Measurements from ENCODE around the gene ITPRID1. TPM values are rescaled to one million over a fixed set of nuclear protein-coding genes. Genes with fewer than 3 reads are reported as not detected.
"Not testable (repeated sequence)": the region's sequence is repeated elsewhere in the genome, so short reads cannot be mapped to it uniquely, and the experiment has no call there.

Gene ITPRID1
- not detected in 2 replicates for total RNA-seq (2014; rRNA removed; shearing (Covaris generic))

DNA sequence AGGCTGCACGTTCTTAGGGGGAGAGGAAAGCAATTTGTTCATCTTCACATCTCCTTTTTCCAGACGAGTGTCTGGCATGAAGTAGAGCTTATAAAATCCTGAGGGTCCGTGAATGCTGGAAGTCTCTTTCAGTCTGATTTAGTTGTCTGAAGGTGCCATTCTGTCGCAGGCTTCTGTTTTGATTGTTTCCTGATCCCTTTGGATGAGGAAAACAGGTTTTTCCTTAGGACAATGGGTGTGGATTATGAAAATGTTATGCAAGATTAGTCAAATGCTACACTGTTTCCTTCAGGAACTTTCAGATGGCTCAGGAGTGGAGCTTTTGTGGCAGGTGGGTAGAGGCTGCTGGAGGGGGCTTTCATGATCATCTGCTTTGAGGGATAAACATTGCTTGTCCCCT, at the start of gene ITPRID1:
Gene ITPRID1 (plus strand): TSS at position 301 of the 400 bp plus-strand sequence. CDS start 38,935 bp downstream, outside the sequence.
- no peak for DNase-seq (ENCODE audit: low spot score)

DNA sequence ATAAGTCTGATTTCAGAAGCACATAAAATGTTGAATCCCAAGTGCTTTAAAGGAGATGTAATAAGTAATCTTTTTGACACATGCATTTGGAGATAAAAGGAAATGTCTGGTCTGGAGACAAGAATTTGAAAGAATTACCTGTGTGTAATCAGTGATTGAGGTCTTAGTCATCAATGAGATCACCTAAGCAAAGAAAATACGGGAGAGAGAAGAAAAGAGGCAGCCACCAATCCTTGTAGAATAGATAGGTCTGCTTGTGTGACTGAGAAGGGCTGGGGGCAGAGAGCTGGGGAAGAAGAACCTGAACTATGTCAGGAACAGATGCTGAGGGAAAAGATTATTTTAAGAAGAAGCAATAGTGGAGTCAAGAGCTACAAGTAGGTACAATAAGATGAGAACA, 49.3 kb upstream of the ITPRID1 start:
- DNase-seq (ENCODE audit: low spot score), result no peak

DNA sequence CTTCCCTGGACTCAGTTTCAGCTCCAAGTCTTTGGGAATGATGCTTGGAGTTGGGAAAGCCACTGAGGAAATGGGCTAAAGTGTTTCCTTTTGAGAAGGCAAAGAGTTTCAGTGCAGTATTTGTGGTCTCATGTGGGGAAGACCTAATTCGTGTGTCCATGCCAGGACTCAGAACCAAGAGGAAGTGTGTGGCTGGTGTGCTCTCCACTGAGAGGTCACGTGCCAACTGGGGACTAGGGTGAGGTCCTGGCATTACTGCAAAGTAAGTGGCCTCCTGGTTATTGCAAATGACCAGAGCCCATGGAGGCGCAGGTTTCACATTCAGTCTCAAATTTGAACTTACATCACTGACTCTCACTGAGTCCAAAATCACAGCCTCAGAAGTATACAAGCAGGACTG, 48.6 kb upstream of the ITPRID1 start:
- DNase-seq (ENCODE audit: low spot score), result no peak

DNA sequence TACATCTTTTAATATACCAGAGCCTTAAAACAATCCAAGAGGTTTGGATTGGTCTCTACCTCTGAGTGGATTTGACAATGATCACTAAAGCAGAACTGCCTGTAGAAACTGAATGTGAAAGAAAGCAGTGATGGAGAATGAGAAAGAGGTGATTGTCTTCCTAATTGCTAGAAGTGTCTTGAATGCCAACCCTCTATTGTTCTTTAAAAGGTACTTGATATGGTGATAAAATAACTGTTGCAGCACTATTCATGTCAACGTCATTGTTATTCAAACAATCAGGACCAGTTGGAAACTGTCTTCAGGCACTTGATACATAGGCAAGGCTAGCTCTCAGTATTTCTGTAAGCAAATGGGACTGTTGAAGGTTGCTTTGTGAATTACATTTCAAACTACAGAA, 47.9 kb upstream of the ITPRID1 start:
- no peak for DNase-seq (ENCODE audit: low spot score)

DNA sequence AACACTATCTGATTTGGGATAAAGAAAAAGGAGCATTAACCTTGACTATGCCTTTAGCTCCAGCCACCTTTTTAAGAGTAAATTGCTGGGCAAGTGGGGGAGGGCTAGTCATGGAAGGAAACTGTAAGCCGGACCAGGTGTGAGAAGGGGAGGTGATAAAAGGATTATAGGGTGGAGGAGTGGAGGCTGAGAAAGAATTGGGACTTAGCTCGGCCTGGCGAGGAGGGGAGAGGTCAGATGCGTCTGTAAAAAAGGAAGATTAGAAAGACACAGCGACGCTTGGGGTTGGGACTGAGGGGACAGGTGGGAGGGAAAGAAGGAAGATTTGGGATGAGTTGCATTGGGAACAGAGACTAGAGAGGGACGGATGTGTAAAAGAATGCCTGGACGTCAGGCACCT, 43.0 kb upstream of the ITPRID1 start:
- not testable (repeated sequence) for DNase-seq (ENCODE audit: low spot score)

DNA sequence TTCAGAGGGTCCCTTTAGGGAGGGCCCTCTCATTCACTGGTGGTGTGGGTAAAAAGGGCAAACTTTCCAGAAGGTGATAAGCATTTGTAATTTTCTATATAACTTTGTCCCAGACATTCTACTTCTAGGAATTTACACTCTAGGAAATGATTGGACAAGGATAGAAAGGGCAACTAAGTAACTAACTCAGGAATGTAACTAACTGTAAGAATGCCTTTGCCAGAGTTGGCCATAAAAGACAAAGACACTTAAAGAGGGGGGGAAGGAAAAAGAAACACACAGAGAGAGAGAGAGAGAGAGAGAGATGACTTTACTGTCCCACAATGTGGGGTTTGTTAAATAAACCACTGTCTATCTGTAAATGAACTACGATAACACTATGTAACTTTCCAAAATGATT, 38.5 kb upstream of the ITPRID1 start:
- DNase-seq (ENCODE audit: low spot score), result no peak

DNA sequence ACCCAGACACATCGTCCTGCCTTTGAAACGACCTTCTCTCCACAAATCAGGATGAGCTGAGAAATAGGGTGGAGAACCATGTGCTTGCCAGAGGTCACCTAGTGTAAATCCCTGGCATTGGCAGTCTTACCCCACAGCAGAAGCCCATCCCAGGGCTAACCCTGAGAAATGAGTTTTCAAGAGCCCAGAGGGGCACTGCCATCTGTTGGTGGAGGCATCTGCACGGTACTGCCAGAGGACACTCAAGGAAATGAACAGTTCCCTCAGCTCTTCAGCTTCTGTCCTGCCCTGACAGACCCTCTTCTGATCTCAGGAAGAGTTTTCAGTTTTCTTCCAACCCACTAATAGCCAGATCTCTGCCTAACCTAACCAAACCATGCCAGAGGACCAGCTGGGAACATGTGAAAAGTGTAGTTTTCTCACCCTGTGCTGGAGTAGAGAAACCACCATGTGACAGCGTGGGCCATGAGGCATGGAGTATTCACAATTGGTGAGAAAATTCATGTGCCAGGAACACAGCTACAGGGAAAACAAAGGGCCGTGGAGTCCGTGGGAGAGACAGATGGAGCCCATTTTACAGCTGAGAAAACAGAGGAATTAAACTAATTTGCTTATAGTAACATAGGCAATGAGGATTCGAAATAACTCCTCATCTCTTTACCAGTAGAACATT, 37.7 kb upstream of the ITPRID1 start:
- DNase-seq (ENCODE audit: low spot score), result no peak

DNA sequence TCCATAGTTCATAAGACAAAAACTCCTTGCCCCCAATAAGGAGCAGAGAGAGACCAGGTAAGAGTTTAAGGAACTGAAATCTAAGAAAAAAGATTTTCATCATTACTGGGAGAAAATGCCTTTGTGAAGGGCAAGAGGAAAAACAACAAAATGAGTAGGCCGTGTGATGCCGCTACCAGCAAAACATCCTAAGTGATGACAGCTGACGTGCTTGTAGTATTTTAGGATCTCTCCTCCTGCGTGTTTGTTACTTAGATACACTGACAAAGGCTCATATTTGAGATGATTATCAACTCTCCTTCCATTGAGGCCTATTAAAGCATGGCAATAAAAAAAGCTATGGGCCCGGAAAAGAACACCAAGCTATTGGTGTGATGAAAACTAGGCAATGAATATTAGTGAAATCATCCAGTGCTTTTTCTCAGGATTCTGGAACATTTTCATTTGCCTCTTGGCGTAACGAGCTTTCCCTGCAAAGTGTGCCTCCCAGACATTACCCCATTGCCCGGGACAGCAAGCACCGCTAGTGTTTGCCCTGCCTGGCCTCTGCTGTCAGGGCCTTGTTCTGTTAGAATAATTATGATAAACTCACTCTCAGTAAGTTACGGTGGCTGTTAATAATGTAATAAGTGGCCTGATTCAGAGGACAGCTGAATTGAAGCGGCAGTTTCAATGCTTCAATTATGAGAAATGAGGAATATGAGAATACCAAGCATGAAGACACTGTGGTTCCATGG, 36.8 kb upstream of the ITPRID1 start:
- DNase-seq (ENCODE audit: low spot score), result no peak

DNA sequence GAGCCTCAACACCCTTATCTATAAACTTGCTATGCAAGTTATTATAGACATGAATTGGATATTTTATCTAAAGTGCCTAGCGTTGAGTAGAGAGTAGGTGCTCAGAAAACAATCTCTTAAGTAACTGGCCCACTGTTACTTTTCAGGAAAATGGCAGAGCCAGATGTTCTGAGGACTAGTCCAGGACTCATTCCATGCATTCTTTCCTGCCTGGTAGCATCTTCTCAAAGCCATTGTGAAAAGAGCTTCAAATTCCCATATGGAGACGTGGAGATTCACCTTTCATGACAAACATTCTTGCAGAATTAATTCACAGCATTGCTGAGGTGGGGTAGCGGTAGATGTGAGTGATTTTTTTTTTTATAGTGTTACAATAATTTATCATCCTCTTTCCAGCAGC, 35.9 kb upstream of the ITPRID1 start:
- DNase-seq (ENCODE audit: low spot score), result no peak

DNA sequence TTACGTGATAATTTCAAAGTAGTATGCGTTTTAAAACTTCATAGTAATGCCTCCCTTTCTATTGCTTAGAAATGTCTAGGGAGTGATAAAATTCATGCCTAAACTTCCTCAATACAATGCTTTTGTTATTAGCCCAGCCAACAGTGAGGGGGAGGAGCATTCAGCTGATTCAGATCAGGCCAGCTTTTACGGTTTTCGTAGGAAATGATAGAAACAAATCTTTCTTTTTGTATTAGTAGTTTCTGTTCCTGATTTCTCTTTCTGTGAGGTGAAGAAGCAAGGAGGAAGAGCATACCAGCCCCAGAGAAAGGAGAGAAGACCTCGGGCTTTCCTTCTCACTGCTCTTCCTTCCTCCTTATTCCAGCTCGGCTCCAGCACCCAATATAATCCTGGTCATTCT, 35.2 kb upstream of the ITPRID1 start:
- no peak for DNase-seq (ENCODE audit: low spot score)

DNA sequence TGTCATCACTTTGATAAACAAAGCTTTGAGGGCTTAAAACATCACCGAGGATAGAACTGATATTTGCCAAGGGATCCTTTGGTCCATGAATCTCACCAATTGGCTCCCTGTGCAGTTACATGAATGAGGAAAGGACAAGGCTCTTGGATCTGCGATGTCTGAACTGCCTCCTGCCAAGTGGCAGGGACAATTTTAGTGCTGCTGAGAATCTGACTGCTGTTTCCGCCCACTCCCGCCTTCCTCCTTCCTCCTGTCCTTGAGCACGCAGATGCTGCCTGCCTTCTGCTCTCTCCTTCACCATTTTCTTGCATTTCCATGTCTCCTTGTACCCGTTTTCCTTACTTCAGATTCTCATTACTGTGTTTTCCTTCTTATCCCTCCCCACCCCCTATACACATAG, 26.8 kb upstream of the ITPRID1 start:
- DNase-seq (ENCODE audit: low spot score), result no peak

DNA sequence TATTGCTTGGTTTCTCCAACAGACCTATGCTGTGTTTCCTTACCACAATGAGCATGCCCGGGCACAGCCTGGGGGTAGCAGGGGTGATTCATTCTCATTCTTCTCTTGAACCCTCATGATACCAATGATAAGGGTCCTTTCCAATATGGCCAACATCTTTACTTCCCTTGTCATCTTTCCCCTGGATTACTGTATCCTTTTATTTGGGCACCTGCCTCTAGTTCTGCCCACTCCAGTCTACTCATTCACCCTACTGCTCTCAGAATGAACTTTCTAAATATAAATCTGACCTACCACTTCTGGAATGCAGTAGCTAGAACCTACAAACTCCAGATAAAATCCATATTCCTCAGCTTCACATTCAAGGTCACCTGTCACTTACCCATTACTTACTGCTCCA, 26.4 kb upstream of the ITPRID1 start:
- DNase-seq (ENCODE audit: low spot score), result no peak

DNA sequence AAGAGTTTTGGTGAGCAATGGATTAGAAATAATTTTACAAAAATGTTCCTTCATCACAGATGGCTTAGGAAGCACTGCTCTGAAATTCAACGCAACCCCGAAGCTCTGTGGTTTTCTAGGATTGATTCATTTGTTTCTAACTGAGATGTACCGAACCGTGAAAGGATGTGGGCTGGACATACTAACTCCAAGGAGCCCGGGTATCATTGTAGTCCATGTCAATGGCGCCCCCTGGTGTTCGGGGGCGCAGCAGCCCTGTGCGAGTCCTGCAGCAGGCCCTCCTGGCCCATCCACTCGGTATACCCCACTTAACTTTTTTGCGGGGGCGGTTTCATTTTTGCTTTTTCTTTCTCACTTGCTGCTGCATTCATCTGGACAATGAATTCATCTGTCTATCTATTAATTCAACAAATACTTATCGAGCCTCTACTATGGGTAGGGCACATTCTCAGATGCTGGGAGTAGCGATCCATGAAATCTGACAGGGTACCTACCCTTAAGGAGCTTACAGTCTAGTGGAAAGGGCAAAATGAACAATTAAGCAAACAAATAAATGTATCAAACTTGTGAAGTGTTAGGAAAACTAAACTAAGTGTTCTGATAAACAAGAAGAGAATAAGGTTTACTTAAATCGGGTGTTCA, 25.2 kb upstream of the ITPRID1 start:
- DNase-seq (ENCODE audit: low spot score), result peak; percentile 71

DNA sequence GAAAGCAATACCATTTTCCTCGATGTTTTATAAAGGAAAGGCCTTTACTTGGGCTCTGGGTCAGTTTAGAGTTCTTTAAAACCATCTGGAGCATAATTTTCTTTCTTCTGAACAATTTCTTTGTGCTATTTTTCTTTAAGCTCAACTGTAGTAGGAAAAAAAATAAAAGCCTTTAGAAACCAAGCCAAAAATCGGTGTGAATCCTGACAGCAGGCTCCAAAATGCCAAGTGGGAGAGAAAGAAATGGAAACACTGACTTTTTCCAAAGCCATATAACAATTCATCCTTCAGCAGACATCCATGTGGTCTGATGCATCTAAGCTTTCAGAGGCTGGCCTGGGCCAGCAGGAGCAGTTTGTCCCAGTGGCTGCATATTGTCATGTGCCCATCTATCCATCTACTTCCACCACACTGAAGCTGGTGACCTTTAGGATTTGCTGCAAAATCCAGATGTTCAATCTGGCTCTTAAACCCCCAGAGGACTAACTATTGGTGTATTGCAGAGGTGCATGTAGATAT, 23.0 kb upstream of the ITPRID1 start:
- DNase-seq (ENCODE audit: low spot score), result no peak

DNA sequence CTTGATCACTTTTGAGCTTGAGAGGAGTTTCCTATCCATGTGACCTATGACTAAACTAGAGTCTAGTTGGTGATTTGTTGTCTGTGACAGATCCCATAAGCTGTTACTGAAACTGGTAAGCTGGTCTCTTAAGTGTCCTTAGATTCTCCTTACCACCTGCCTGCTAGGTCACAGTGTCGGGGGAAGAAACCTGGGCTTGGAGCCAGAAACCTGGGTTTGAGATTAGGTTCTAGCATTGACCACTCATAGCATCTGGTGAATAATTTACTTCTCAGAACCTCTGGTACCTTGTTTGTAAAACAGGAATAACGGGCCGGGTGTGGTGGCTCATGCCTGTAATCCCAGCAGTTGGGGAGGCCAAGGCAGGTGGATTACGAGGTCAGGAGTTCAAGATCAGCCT, 21.8 kb upstream of the ITPRID1 start:
- no peak for DNase-seq (ENCODE audit: low spot score)

DNA sequence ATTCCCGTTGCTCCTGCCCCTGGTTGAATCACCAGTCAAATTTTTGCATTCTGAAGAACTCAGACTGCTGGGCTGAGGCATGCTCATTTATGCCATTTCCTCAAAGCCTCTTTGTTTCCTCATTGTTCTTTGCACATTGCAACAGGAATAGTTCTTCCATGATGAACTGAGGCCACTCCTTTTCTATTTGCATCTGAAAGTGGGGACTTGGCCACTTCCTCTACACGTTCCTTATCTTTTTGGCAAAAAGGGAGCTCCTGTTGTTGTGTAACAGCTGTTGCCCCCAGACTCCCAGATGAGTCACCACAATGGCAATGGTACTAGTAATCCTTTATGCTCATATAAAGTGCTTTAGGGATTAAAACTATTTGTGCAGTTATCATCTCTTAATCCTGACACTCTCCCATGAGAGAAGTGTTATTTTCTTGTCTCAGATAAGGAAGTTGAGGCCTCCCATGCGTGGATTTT, 20.1 kb upstream of the ITPRID1 start:
- peak; percentile 53 for DNase-seq (ENCODE audit: low spot score)

DNA sequence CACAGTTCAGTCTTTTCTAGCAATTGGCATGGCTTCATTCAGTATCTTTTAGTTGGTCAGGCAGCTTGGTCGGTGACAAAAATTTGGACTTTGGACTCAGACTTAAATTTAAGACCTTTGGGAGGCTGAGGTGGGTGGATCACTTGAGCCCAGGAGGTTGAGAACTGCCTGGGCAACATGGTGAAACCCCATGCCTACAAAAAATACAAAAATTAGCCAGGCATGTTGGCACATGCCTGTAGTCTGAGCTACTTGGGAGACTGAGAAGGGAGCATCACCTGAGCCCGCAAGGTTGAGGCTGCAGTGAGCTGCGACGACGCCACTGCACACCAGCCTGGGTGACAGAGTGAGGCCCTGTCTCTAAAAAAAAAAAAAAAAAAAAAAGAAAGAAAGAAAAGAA, 19.5 kb upstream of the ITPRID1 start:
- no peak for DNase-seq (ENCODE audit: low spot score)

DNA sequence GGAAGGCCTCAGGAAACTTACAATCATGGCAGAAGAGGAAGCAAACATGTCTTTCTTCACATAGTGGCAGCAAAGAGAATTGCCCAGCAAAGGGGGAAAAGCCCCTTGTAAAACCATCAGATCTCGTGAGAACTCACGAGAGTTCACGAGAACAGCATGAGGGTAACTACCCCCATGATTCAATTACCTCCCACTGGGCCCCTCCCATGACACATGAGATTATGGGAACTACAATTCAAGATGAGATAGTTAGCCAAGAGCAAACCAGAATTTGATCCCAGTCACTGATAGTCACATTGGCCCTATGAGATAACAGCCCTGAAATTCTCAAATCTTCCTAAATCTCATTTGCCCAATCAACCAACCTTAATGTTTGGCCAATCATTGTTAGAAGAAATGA, 18.2 kb upstream of the ITPRID1 start:
- no peak for DNase-seq (ENCODE audit: low spot score)

DNA sequence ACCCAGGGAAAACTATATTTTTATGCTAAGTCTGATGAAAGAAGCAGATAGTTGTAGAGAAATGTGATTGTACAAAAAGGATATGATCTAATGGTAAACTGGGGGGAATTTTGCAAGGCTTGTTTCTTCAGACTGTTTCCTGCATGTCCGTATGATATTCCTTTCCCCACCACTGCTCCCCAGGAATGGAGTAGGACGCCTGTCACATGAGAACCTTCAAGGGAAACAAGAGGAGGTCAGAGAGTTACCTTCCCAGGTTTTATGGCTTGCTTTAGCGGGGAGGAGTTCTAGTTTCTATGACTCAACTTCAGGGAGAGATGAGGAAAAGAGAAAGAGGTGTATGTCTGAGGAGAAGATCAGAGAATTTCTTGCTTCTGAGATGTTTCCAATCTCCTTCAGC, 16.4 kb upstream of the ITPRID1 start:
- DNase-seq (ENCODE audit: low spot score), result no peak

DNA sequence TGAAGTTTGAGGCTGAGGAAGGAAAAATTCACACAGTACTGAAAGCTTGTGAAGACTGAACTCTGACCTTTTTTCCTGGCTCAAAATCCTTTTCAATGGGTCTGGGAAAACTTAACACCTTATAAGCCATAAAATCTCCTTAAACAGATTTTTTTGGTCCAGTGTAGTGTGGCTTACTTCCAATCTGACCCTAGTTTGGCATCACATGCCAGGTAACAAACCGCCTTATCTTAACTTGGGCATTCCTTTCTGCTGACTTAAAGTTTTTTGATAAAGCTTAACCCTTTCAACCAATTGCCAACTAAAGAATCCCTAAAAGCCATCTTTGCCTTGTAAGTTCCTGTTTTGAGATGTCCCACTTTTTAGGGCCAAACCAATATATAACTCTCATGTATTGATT, 13.2 kb upstream of the ITPRID1 start:
- DNase-seq (ENCODE audit: low spot score), result peak; percentile 46

DNA sequence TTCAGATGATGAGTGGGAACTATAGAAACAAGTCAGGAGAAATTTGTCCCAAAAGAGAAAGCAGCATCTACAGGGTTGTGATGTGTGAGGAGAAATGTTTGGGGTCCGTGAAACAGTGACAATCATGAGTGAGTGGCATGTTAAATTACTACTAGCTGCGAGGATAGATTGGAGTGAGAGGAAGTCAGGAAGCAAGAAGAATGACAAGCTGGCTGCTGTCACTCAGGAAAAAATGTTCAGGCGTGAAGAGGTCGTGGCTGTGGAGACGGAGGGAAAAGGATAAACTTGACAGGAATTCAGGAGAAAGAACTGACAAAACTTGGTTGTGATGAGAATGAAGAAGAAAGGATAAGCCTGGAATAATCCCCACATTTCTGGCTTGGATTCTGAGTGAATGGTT, 5.1 kb upstream of the ITPRID1 start:
- no peak for DNase-seq (ENCODE audit: low spot score)

DNA sequence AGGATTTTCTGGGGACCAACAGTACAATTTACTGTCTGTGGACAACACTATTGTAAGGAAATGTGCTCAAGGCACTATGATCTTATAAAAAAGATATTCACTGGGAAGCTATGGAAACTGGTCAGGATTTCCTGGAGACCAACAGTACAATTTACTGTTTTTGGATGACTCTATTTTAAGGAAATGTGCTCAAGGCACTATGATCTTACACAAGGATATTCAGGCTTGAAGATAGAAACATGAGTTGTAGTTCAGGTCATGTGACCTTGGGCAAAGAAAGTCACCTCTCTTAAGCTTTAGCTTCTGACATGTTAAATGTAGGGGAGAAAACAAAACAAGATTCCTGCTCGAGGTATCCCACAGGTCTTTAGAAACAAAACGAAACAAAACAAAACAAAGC, 1.7 kb upstream of the ITPRID1 start:
- no peak for DNase-seq (ENCODE audit: low spot score)

All from A172 (cell line).